ENCODE measurements around the gene GTF2F2.
"Not testable (repeated sequence)": the region's sequence is repeated elsewhere in the genome, so short reads cannot be mapped to it uniquely, and the experiment has no call there.

The GTF2F2 gene

GRCh38 chr13:45180303-45180702 lies 60.0 kb downstream of the GTF2F2 start:
- H3K4me3 ChIP-seq (ENCODE audit: low read length): no peak overlapping the region
- no peak for TF ChIP-seq ZNF274 (IDR thresholded peaks at IDR 0.05; ENCODE audit: low read depth, low read length)

GRCh38 chr13:45180713-45181601 lies 60.6 kb downstream of the GTF2F2 start:
- H3K4me3 ChIP-seq (ENCODE audit: low read length): no peak overlapping the region
- TF ChIP-seq ZNF274 (IDR thresholded peaks at IDR 0.05; ENCODE audit: low read depth, low read length): no peak

- no peak for TF ChIP-seq ZNF274 (IDR thresholded peaks at IDR 0.05; ENCODE audit: low read depth, low read length)
- no peak overlapping the region for H3K4me3 ChIP-seq (ENCODE audit: low read length)
These were observed 64.4 kb downstream of the GTF2F2 start for GRCh38 chr13:45184693-45185092.

- no peak for TF ChIP-seq ZNF274 (IDR thresholded peaks at IDR 0.05; ENCODE audit: low read depth, low read length)
These were observed 65.0 kb downstream of the GTF2F2 start for GRCh38 chr13:45185286-45185685.

GRCh38 chr13:45189077-45189476 lies 68.8 kb downstream of the GTF2F2 start:
- not testable (repeated sequence) for H3K4me3 ChIP-seq (ENCODE audit: low read length)

More at GRCh38 chr13:45185286-45185685, 65.0 kb downstream of the GTF2F2 start:
- no peak overlapping the region for H3K4me3 ChIP-seq (ENCODE audit: low read length)

GRCh38 chr13:45189511-45189910 lies 69.2 kb downstream of the GTF2F2 start:
- not testable (repeated sequence) for H3K4me3 ChIP-seq (ENCODE audit: low read length)

GRCh38 chr13:45191874-45192273 lies 71.6 kb downstream of the GTF2F2 start:
- no peak for TF ChIP-seq ZNF274 (IDR thresholded peaks at IDR 0.05; ENCODE audit: low read depth, low read length)

GRCh38 chr13:45194081-45194939 lies 74.0 kb downstream of the GTF2F2 start:
- TF ChIP-seq ZNF274 (IDR thresholded peaks at IDR 0.05; ENCODE audit: low read depth, low read length): no peak
- H3K4me3 ChIP-seq (ENCODE audit: low read length): no peak overlapping the region

More at GRCh38 chr13:45191874-45192273, 71.6 kb downstream of the GTF2F2 start:
- no peak overlapping the region for H3K4me3 ChIP-seq (ENCODE audit: low read length)

- no peak overlapping the region for H3K4me3 ChIP-seq (ENCODE audit: low read length)
- TF ChIP-seq ZNF274 (IDR thresholded peaks at IDR 0.05; ENCODE audit: low read depth, low read length): no peak
These were observed 75.1 kb downstream of the GTF2F2 start for GRCh38 chr13:45195421-45195820.

GRCh38 chr13:45196096-45196495 lies 75.8 kb downstream of the GTF2F2 start:
- no peak overlapping the region for H3K4me3 ChIP-seq (ENCODE audit: low read length)
- no peak for TF ChIP-seq ZNF274 (IDR thresholded peaks at IDR 0.05; ENCODE audit: low read depth, low read length)

GRCh38 chr13:45196622-45197021 lies 76.3 kb downstream of the GTF2F2 start:
- no peak overlapping the region for H3K4me3 ChIP-seq (ENCODE audit: low read length)
- no peak for TF ChIP-seq ZNF274 (IDR thresholded peaks at IDR 0.05; ENCODE audit: low read depth, low read length)

- H3K4me3 ChIP-seq (ENCODE audit: low read length): no peak overlapping the region
- no peak for TF ChIP-seq ZNF274 (IDR thresholded peaks at IDR 0.05; ENCODE audit: low read depth, low read length)
These were observed 77.7 kb downstream of the GTF2F2 start for GRCh38 chr13:45198041-45198440.

- no peak for TF ChIP-seq ZNF274 (IDR thresholded peaks at IDR 0.05; ENCODE audit: low read depth, low read length)
- no peak overlapping the region for H3K4me3 ChIP-seq (ENCODE audit: low read length)
These were observed 78.6 kb downstream of the GTF2F2 start for GRCh38 chr13:45198924-45199323.

- H3K4me3 ChIP-seq (ENCODE audit: low read length): no peak overlapping the region
- TF ChIP-seq ZNF274 (IDR thresholded peaks at IDR 0.05; ENCODE audit: low read depth, low read length): no peak
These were observed 79.4 kb downstream of the GTF2F2 start for GRCh38 chr13:45199711-45200110.

All from GM08714 (cell line).